Measurements from ENCODE around the gene TBCK. TPM values are rescaled to one million over a fixed set of nuclear protein-coding genes. Genes with fewer than 3 reads are reported as not detected.
A peak's percentile ranks its signal among the peaks of the same experiment; 100 is the strongest.

TBCK gene
- total and polyA plus RNA-seq, 3 experiments from 2014 or later, result 21.0 to 23.9 (median 21.7) TPM

DNA sequence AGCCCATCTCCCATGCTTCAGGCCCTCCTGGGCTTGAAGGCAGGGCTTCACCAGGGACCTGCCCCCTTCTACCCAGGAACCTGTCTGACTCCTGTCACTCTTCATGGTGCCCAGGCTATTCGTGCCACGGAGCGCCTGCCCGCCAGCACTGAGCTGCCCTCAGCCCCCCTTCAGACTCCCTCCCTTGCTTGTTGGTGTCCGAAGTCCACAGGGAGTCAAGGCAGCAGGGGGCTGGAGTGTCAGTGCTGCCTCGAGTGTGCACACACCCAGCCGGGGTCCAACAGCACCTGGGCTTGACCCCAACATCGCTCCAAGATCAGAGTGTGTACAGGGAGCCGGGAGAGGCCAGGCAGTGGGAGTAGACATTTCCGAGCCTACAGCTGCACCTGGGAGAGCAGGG is 59.8 kb downstream of the TBCK start:
- Histone ChIP-seq H3K27ac (ENCODE audit: low read depth, low read length) (no peak overlapping the region), H3K27me3 (ENCODE audit: insufficient read depth, low read length, poor library complexity, severe bottlenecking) (no peaks in the 10 kb centered on the region), H3K4me3 (ENCODE audit: low read length) (no peak overlapping the region), H3K36me3 (ENCODE audit: insufficient read depth, low read length) (no peaks in the 10 kb centered on the region), H3K9me3 (ENCODE audit: low read length) (no peaks in the 10 kb centered on the region), H3K4me1 (ENCODE audit: insufficient read depth, low read length) (no peaks in the 10 kb centered on the region)
- H3K27ac Mint-ChIP-seq, result no peak overlapping the region
- H3K9me3 Mint-ChIP-seq, result no peaks in the 10 kb centered on the region
- no peaks in the 10 kb centered on the region for H3K4me1 Mint-ChIP-seq
- CTCF ChIA-PET, result no interaction called here
- no peak overlapping the region for H3K4me3 Mint-ChIP-seq
- no peaks in the 10 kb centered on the region for H3K27me3 Mint-ChIP-seq
- no peak for DNase-seq
- peaks cover 0 to 41% (median 6%) of the 10 kb centered on the region in 3 donors for H3K36me3 Mint-ChIP-seq
- POLR2A ChIA-PET, result no interaction called here

DNA sequence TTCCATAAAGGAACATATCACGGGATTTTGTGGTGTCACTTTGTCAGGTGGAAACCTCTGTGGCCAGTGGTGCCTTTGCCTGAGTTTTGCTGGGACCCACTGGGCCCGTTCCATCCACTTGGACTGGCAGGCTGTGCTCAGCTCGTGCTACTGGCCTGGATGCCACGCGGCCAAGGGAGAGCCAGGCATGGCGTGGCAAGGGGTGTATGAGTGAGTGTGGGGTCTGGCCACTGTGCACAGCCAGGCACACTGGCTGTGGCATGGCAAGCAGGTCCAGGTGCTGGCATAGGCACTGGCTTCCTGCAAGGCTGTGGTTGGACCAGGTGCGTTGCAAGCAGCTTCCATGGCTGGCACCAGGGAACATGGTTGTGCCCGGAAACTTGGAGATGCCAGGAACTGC is 60.8 kb downstream of the TBCK start:
- H3K27me3 ChIP-seq (ENCODE audit: insufficient read depth, low read length, poor library complexity, severe bottlenecking), result no peaks in the 10 kb centered on the region
- H3K27me3 Mint-ChIP-seq, result no peaks in the 10 kb centered on the region
- H3K36me3 ChIP-seq (ENCODE audit: insufficient read depth, low read length), result no peaks in the 10 kb centered on the region
- ChIA-PET CTCF (no interaction called here), POLR2A (no interaction called here)
- no peak overlapping the region for H3K27ac Mint-ChIP-seq
- H3K4me3 ChIP-seq (ENCODE audit: low read length), result no peak overlapping the region
- no peaks in the 10 kb centered on the region for H3K9me3 ChIP-seq (ENCODE audit: low read length)
- H3K4me1 Mint-ChIP-seq, result no peaks in the 10 kb centered on the region
- no peaks in the 10 kb centered on the region for H3K9me3 Mint-ChIP-seq
- H3K4me3 Mint-ChIP-seq, result no peak overlapping the region
- H3K27ac ChIP-seq (ENCODE audit: low read depth, low read length), result no peak overlapping the region
- no peaks in the 10 kb centered on the region for H3K4me1 ChIP-seq (ENCODE audit: insufficient read depth, low read length)
- no peak for DNase-seq
- peaks cover 0 to 48% (median 9%) of the 10 kb centered on the region in 3 donors for H3K36me3 Mint-ChIP-seq

DNA sequence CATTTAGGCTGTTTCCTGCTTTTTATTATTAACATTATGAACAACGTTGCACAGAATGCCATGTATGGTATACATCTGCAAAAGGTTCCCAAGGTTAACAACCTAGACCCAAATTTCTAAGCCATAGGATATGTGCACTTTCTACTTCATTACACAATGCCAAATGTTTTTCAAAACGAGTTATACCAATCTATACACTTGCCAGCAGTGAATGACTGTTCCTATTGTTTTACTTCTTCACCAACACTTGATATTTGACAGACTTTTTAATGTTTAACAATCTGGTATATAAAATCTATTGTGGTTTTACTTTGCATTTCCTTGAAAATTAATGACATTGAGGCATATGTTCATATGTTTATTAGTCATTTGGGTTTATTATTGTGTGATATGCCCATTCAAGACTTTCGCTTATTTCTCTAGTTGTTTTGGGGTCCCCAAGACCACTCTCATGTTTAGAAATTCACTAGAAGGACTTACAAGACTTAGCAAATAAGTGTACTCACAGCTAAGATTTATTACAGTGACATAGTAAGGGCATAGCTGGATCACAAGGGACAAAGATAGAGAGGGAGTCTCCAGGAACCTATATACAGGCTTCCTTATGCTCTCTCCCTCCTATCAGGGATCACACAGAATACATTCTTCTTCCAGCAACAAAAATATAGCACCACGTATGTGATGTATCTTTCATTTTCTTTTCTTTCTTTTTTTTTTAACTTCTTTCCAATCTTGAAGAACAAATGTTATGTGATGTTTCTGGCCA is 62.5 kb downstream of the TBCK start:
- CTCF ChIA-PET, result no interaction called here
- Mint-ChIP-seq H3K36me3 (peaks cover 3 to 56% (median 11%) of the 10 kb centered on the region in 3 donors), H3K4me1 (no peaks in the 10 kb centered on the region), H3K27ac (no peak overlapping the region), H3K27me3 (no peaks in the 10 kb centered on the region), H3K4me3 (no peak overlapping the region), H3K9me3 (no peaks in the 10 kb centered on the region)
- Histone ChIP-seq H3K9me3 (ENCODE audit: low read length) (no peaks in the 10 kb centered on the region), H3K4me3 (ENCODE audit: low read length) (no peak overlapping the region), H3K4me1 (ENCODE audit: insufficient read depth, low read length) (no peaks in the 10 kb centered on the region), H3K27ac (ENCODE audit: low read depth, low read length) (no peak overlapping the region), H3K27me3 (ENCODE audit: insufficient read depth, low read length, poor library complexity, severe bottlenecking) (no peaks in the 10 kb centered on the region), H3K36me3 (ENCODE audit: insufficient read depth, low read length) (peaks cover 4% of the 10 kb centered on the region)
- POLR2A ChIA-PET, result no interaction called here
- DNase-seq, result no peak

DNA sequence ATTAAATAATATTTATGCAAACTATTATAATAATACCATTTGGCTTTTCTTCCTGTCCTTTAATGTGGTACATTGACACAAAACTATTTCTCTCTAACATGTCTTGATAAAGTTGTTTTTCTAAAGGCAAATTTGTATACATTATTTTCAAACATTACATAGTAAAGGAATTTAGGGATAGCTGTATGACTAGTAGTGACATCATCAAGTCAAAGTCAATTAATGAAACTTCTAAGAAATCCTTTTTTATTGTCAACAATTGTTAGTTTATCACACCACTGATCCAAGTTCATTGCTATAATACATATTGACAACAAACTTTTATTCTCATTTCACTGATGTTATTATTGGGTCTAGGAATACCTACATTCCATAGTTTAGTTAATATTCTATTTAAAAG is 68.4 kb downstream of the TBCK start:
- Histone ChIP-seq H3K4me1 (ENCODE audit: insufficient read depth, low read length) (no peaks in the 10 kb centered on the region), H3K36me3 (ENCODE audit: insufficient read depth, low read length) (peaks cover 4% of the 10 kb centered on the region), H3K27ac (ENCODE audit: low read depth, low read length) (no peak overlapping the region), H3K27me3 (ENCODE audit: insufficient read depth, low read length, poor library complexity, severe bottlenecking) (no peaks in the 10 kb centered on the region), H3K9me3 (ENCODE audit: low read length) (no peaks in the 10 kb centered on the region), H3K4me3 (ENCODE audit: low read length) (no peak overlapping the region)
- Mint-ChIP-seq H3K4me1 (no peaks in the 10 kb centered on the region), H3K27ac (peak overlapping the region in 2 of 8 donors; percentile 54 to 74), H3K27me3 (no peaks in the 10 kb centered on the region), H3K36me3 (peaks cover 16 to 60% (median 16%) of the 10 kb centered on the region in 3 donors), H3K4me3 (no peak overlapping the region), H3K9me3 (no peaks in the 10 kb centered on the region)
- no peak for DNase-seq
- ChIA-PET CTCF (no interaction called here), POLR2A (no interaction called here)

DNA sequence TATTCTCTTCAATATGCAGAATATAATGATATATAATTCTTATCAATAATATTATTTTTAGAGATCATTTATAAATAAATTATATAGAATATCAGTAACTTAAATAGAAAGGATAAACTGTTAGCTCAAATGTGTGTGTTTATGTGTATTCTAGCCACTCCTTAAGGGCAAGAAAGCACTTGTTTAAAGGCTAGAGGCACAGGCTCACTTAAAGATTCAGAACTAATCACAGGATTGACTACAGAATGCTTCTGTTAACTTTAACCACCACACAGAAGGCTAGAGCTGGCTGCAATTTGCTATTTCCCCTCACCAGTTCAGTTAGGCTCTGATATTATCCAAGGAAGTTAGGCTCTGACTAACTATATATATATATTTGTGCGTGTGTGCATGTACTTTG is 69.6 kb downstream of the TBCK start:
- H3K27me3 ChIP-seq (ENCODE audit: insufficient read depth, low read length, poor library complexity, severe bottlenecking), result no peaks in the 10 kb centered on the region
- no peak for DNase-seq
- H3K27ac ChIP-seq (ENCODE audit: low read depth, low read length), result no peak overlapping the region
- Mint-ChIP-seq H3K4me1 (no peaks in the 10 kb centered on the region), H3K27ac (peak overlapping the region in 1 of 8 donors; percentile 68), H3K4me3 (no peak overlapping the region), H3K36me3 (peaks cover 16 to 63% (median 16%) of the 10 kb centered on the region in 3 donors), H3K9me3 (no peaks in the 10 kb centered on the region), H3K27me3 (no peaks in the 10 kb centered on the region)
- H3K4me1 ChIP-seq (ENCODE audit: insufficient read depth, low read length), result no peaks in the 10 kb centered on the region
- H3K4me3 ChIP-seq (ENCODE audit: low read length), result no peak overlapping the region
- ChIA-PET POLR2A (no interaction called here), CTCF (no interaction called here)
- H3K36me3 ChIP-seq (ENCODE audit: insufficient read depth, low read length), result peaks cover 4% of the 10 kb centered on the region
- H3K9me3 ChIP-seq (ENCODE audit: low read length), result no peaks in the 10 kb centered on the region

DNA sequence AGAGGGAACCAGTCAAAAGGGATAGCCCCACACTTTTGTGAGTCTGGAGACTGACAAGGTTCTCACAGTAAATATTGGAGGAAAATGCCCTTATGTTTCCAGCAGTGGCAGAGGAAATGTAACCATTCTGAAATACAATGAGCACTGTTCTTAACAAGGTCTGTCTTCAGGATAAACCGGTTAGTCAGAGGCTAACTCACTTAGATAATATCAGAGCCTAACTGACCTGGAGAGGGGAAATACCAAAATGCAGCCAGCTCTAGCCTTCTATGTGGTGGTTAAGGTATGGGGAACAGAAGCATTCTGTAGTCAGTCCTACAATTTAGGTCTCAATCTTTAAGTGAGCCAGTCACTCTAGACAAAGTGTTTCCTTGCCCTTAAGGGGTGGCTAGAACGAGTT is 70.8 kb downstream of the TBCK start:
- POLR2A ChIA-PET, result no interaction called here
- no peak overlapping the region for H3K4me3 Mint-ChIP-seq
- no peak overlapping the region for H3K4me3 ChIP-seq (ENCODE audit: low read length)
- no peaks in the 10 kb centered on the region for H3K27me3 Mint-ChIP-seq
- H3K4me1 ChIP-seq (ENCODE audit: insufficient read depth, low read length), result no peaks in the 10 kb centered on the region
- no peak overlapping the region for H3K27ac ChIP-seq (ENCODE audit: low read depth, low read length)
- CTCF ChIA-PET, result no interaction called here
- DNase-seq, result no peak
- H3K36me3 ChIP-seq (ENCODE audit: insufficient read depth, low read length), result peaks cover 4% of the 10 kb centered on the region
- no peaks in the 10 kb centered on the region for H3K9me3 ChIP-seq (ENCODE audit: low read length)
- H3K4me1 Mint-ChIP-seq, result no peaks in the 10 kb centered on the region
- no peak overlapping the region for H3K27ac Mint-ChIP-seq
- H3K36me3 Mint-ChIP-seq, result peaks cover 13 to 62% (median 16%) of the 10 kb centered on the region in 3 donors
- H3K9me3 Mint-ChIP-seq, result no peaks in the 10 kb centered on the region
- no peaks in the 10 kb centered on the region for H3K27me3 ChIP-seq (ENCODE audit: insufficient read depth, low read length, poor library complexity, severe bottlenecking)

DNA sequence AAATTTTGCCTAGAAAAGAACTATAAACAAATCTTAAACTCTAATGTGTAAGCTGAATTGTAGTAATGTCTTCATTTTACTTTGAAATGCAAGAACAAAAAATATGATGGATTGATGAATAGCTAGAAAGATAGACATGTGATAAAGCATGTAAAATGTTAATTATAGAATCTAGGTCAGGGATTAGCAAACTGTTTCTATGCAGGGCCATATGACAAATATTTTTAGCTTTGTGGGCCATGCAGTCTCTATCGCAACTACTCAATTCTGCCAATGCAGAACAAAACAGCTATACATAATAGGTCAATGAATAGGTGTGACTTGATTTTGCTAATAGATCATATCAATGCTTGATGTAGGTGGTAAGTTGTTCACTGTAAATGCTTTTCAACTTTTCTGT is 75.3 kb downstream of the TBCK start:
- Histone ChIP-seq H3K9me3 (ENCODE audit: low read length) (no peaks in the 10 kb centered on the region), H3K27ac (ENCODE audit: low read depth, low read length) (no peak overlapping the region), H3K27me3 (ENCODE audit: insufficient read depth, low read length, poor library complexity, severe bottlenecking) (no peaks in the 10 kb centered on the region), H3K4me1 (ENCODE audit: insufficient read depth, low read length) (no peaks in the 10 kb centered on the region), H3K4me3 (ENCODE audit: low read length) (no peak overlapping the region), H3K36me3 (ENCODE audit: insufficient read depth, low read length) (no peaks in the 10 kb centered on the region)
- CTCF ChIA-PET, result no interaction called here
- H3K9me3 Mint-ChIP-seq, result no peaks in the 10 kb centered on the region
- no peak overlapping the region for H3K27ac Mint-ChIP-seq
- POLR2A ChIA-PET, result no interaction called here
- no peaks in the 10 kb centered on the region for H3K27me3 Mint-ChIP-seq
- H3K4me3 Mint-ChIP-seq, result no peak overlapping the region
- H3K36me3 Mint-ChIP-seq, result peaks cover 5 to 46% (median 10%) of the 10 kb centered on the region in 3 donors
- H3K4me1 Mint-ChIP-seq, result no peaks in the 10 kb centered on the region
- no peak for DNase-seq

DNA sequence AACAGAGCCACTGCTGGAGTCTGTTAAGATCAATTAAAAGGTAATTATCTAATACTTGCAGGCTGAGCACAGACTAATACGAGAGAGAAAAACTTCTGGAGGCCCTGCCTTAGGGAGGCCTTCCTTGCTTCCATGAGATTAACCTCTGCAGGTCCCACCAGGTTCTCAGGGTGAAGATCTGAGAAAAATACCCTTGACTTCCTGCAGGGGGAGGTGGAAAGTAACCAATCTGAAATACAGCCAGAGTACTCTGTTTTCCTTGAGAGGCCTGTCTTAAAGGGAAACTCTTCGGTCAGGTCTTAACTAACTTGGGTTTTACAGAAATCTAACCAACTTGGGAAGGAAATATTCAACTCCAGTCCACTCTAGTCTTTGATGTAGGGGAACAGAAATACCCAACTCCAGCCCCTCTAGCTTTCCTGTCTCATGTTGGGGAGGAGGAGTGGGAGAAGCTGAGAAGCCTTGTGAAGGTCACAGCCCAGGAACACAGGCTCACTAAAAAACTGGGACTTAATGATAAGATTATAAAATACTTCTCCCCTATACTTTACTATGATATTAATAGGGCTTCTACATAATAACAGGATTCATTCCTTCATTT is 77.1 kb downstream of the TBCK start:
- Histone ChIP-seq H3K9me3 (ENCODE audit: low read length) (no peaks in the 10 kb centered on the region), H3K4me1 (ENCODE audit: insufficient read depth, low read length) (no peaks in the 10 kb centered on the region), H3K4me3 (ENCODE audit: low read length) (no peak overlapping the region), H3K36me3 (ENCODE audit: insufficient read depth, low read length) (no peaks in the 10 kb centered on the region), H3K27ac (ENCODE audit: low read depth, low read length) (no peak overlapping the region), H3K27me3 (ENCODE audit: insufficient read depth, low read length, poor library complexity, severe bottlenecking) (no peaks in the 10 kb centered on the region)
- ChIA-PET POLR2A (no interaction called here), CTCF (interaction anchor here (1.0 kb wide), 1 partner anchor 10 kb away, joined by 3 read pairs; no protein-coding TSS in a partner anchor)
- Mint-ChIP-seq H3K9me3 (no peaks in the 10 kb centered on the region), H3K27me3 (no peaks in the 10 kb centered on the region), H3K27ac (peak overlapping the region in 1 of 8 donors; percentile 23), H3K36me3 (peaks cover 8 to 49% (median 12%) of the 10 kb centered on the region in 3 donors), H3K4me3 (no peak overlapping the region), H3K4me1 (no peaks in the 10 kb centered on the region)
- no peak for DNase-seq
